Measurements from ENCODE around the gene EIF1B.

Gene EIF1B

GRCh38 chr3:40309925-40310695 is 603 bp downstream of the EIF1B start:
- DNase-seq, result peak in 1 of 2 experiments; percentile 32

GRCh38 chr3:40310705-40311104 is 1.2 kb downstream of the EIF1B start:
- no peak for DNase-seq

GRCh38 chr3:40312661-40313226 is 3.2 kb downstream of the EIF1B start:
- no peak for DNase-seq

- DNase-seq, result no peak
Observed at GRCh38 chr3:40313975-40314860, 4.7 kb downstream of the EIF1B start.

- peak in 1 of 2 experiments; percentile 23 for DNase-seq
Observed at GRCh38 chr3:40317061-40317855, 7.8 kb downstream of the EIF1B start.

- DNase-seq, result no peak
Observed at GRCh38 chr3:40321818-40322217, 12.3 kb downstream of the EIF1B start.

- no peak for DNase-seq
Observed at GRCh38 chr3:40323946-40324345, 14.4 kb downstream of the EIF1B start.

GRCh38 chr3:40324621-40325020 is 15.1 kb downstream of the EIF1B start:
- no peak for DNase-seq

- no peak for DNase-seq
Observed at GRCh38 chr3:40325465-40325864, 16.0 kb downstream of the EIF1B start.

- DNase-seq, result no peak
Observed at GRCh38 chr3:40328374-40328773, 18.9 kb downstream of the EIF1B start.

- DNase-seq, result no peak
Observed at GRCh38 chr3:40329071-40329470, 19.6 kb downstream of the EIF1B start.

- DNase-seq, result no peak
Observed at GRCh38 chr3:40332684-40333083, 23.2 kb downstream of the EIF1B start.

GRCh38 chr3:40333416-40333815 is 23.9 kb downstream of the EIF1B start:
- no peak for DNase-seq

GRCh38 chr3:40333852-40334251 is 24.3 kb downstream of the EIF1B start:
- no peak for DNase-seq

- DNase-seq, result no peak
Observed at GRCh38 chr3:40336101-40336500, 26.6 kb downstream of the EIF1B start.

- DNase-seq, result no peak
Observed at GRCh38 chr3:40336511-40337135, 27.1 kb downstream of the EIF1B start.

- DNase-seq, result no peak
Observed at GRCh38 chr3:40337136-40338108, 27.9 kb downstream of the EIF1B start.

GRCh38 chr3:40339871-40340270 is 30.4 kb downstream of the EIF1B start:
- DNase-seq, result no peak

GRCh38 chr3:40340541-40341170 is 31.1 kb downstream of the EIF1B start:
- DNase-seq, result no peak

- no peak for DNase-seq
Observed at GRCh38 chr3:40341671-40342070, 32.2 kb downstream of the EIF1B start.

- DNase-seq, result no peak
Observed at GRCh38 chr3:40350529-40350928, 41.0 kb downstream of the EIF1B start.
